HCT116 (cell line): ENCODE results near the gene RBFOX2. TPM values are rescaled to one million over a fixed set of nuclear protein-coding genes. Genes with fewer than 3 reads are reported as not detected.

Experiments
- ATAC-seq: fragments of 200-7000 bp; cut with Tn5 transposase; 2 replicates; pipeline ENCODE4 v1.9.1; 2020; ENCODE audit warnings: mild to moderate bottlenecking, moderate library complexity
- BruUV-seq: library from RNA; stranded (reverse); fragments of 400-500 nt; replicated peaks from 2 replicates; lab custom pipeline; 2021; lab: Mats Ljungman, UMichigan
- CTCF ChIA-PET: fragments of 300-600 bp; sonication (Branson Sonifier 250); formaldehyde crosslinking; loops from one replicate; lab custom pipeline; 2021; ENCODE audit warnings: antibody characterized with exemption; lab: Charles Lee
- POLR2A ChIA-PET: fragments of 300-600, 350-600 bp; sonication (Branson Sonifier 250); formaldehyde crosslinking; loops from one replicate; lab custom pipeline; 2021; ENCODE audit warnings: antibody characterized with exemption; lab: Charles Lee
- RAD21 ChIA-PET, 2 experiments: fragments of 300-600 bp; sonication (Branson Sonifier 250); formaldehyde crosslinking; loops; one replicate each; lab custom pipeline; 2023; ENCODE audit warnings: low total read pairs in 2 of 2; ENCODE audit not compliant: uncharacterized antibody in 2 of 2, unreplicated experiment in 2 of 2, low non-redundant PET in 1 of 2; lab: Charles Lee
- DNase-seq: peaks from one replicate; pipeline ENCODE4 v3.0.0-alpha.2; 2010; ENCODE audit warnings: low read depth, low spot score
- H2AFZ ChIP-seq: fragments of 200-600 bp; shearing (Covaris generic), sonication (generic); 2 replicates; pipeline ENCODE4 v1.6.1; 2017; ENCODE audit warnings: low read depth, mixed run types, mixed read lengths, antibody characterized with exemption, low read length; ENCODE audit not compliant: poor library complexity, severe bottlenecking
- H3K27ac ChIP-seq: 2 replicates; pipeline ENCODE4 v1.5.1; 2012; ENCODE audit warnings: low read depth, low read length
- H3K27me3 ChIP-seq: fragments of 200-600 bp; sonication (generic); 2 replicates; pipeline ENCODE4 v1.6.1; 2016; ENCODE audit warnings: mixed run types, low read length, mixed read lengths; ENCODE audit not compliant: insufficient read depth
- H3K36me3 ChIP-seq, 2 experiments: fragments of 200-500 bp in 1 of 2; fragments of 200-600 bp in 1 of 2; sonication (Bioruptor generic) in 1 of 2; sonication (generic) in 1 of 2; 2 replicates each; pipeline versions ENCODE4 v1.5.1 to v1.6.1; 2014 to 2016; ENCODE audit warnings: low read length in 2 of 2, inconsistent platforms in 1 of 2, mixed read lengths in 1 of 2, mixed run types in 1 of 2; ENCODE audit not compliant: insufficient read depth in 2 of 2, control insufficient read depth in 1 of 2
- H3K4me1 ChIP-seq, 2 experiments: fragments of 200-600 bp in 1 of 2; sonication (generic) in 1 of 2; 2 replicates each; pipeline versions ENCODE4 v1.5.1 to v1.6.1; 2012 to 2017; ENCODE audit warnings: low read length in 2 of 2, inconsistent platforms in 1 of 2, mild to moderate bottlenecking in 1 of 2, mixed read lengths in 1 of 2, mixed run types in 1 of 2, moderate library complexity in 1 of 2; ENCODE audit not compliant: insufficient read depth in 2 of 2, control insufficient read depth in 1 of 2
- H3K4me2 ChIP-seq: fragments of 200-600 bp; sonication (generic); 2 replicates; pipeline ENCODE4 v1.6.1; 2017; ENCODE audit warnings: mixed run types, low read length, mixed read lengths
- H3K4me3 ChIP-seq, 2 experiments: fragments of 200-600 bp in 1 of 2; sonication (generic) in 1 of 2; replicated peaks in 1 of 2; 2 replicates each; pipeline ENCODE4 v1.5.1; 2011 to 2016; ENCODE audit warnings: low read length in 2 of 2, control low read depth in 1 of 2, low read depth in 1 of 2, mild to moderate bottlenecking in 1 of 2, mixed read lengths in 1 of 2, mixed run types in 1 of 2
- H3K79me2 ChIP-seq: fragments of 200-600 bp; sonication (generic); 2 replicates; pipeline ENCODE4 v1.6.1; 2017; ENCODE audit warnings: mild to moderate bottlenecking, mixed run types, low read length, moderate library complexity, mixed read lengths; ENCODE audit not compliant: insufficient read depth
- H3K9ac ChIP-seq: fragments of 200-600 bp; sonication (generic); 2 replicates; pipeline ENCODE4 v1.6.1; 2016; ENCODE audit warnings: low read length, mixed read lengths
- H3K9me2 ChIP-seq: fragments of 200-600 bp; sonication (generic), shearing (Covaris generic); 2 replicates; pipeline ENCODE4 v1.6.1; 2017; ENCODE audit warnings: mixed run types, mild to moderate bottlenecking, moderate library complexity; ENCODE audit not compliant: insufficient read depth
- H3K9me3 ChIP-seq, 2 experiments: fragments of 200-500 bp in 1 of 2; fragments of 200-600 bp in 1 of 2; sonication (Bioruptor generic) in 1 of 2; sonication (generic) in 1 of 2; 2 replicates each; pipeline ENCODE4 v1.6.1; 2014 to 2017; ENCODE audit warnings: low read length in 2 of 2, mixed read lengths in 2 of 2, inconsistent platforms in 1 of 2, low read depth in 1 of 2, mild to moderate bottlenecking in 1 of 2, mixed run types in 1 of 2, moderate library complexity in 1 of 2; ENCODE audit not compliant: control insufficient read depth in 1 of 2, insufficient read depth in 1 of 2
- H4K20me1 ChIP-seq: fragments of 200-600 bp; sonication (generic), shearing (Covaris generic); 2 replicates; pipeline ENCODE4 v1.6.1; 2017; ENCODE audit warnings: mixed run types, mild to moderate bottlenecking, moderate library complexity; ENCODE audit not compliant: insufficient read depth
- CEBPB ChIP-seq: IDR thresholded peaks from 2 replicates; pipeline ENCODE4 v1.6.1; 2012; ENCODE audit warnings: low read depth
- CTCF ChIP-seq, 3 experiments: fragments of 200-600 bp in 1 of 3; sonication (generic) in 1 of 3; IDR thresholded peaks in 2 of 3; conservative IDR thresholded peaks in 1 of 3; 2 replicates each; pipeline ENCODE4 v1.5.1; 2012 to 2017; ENCODE audit warnings: low read depth in 2 of 3, low read length in 2 of 3, antibody characterized with exemption in 1 of 3, borderline replicate concordance in 1 of 3, control low read depth in 1 of 3, mild to moderate bottlenecking in 1 of 3, mixed read lengths in 1 of 3, mixed run types in 1 of 3, moderate library complexity in 1 of 3; ENCODE audit not compliant: insufficient read depth in 1 of 3
- EGR1 ChIP-seq: IDR thresholded peaks from 2 replicates; pipeline ENCODE4 v1.6.1; 2012; ENCODE audit warnings: low read depth
- EZH2 ChIP-seq: fragments of 200-600 bp; sonication (generic); IDR thresholded peaks from 2 replicates; pipeline ENCODE4 v1.6.1; 2017; ENCODE audit warnings: antibody characterized with exemption, mixed run types
- EZH2phosphoT487 ChIP-seq: fragments of 200-600 bp; IDR thresholded peaks from 2 replicates; pipeline ENCODE4 v1.6.1; 2018; ENCODE audit warnings: antibody characterized with exemption, borderline replicate concordance
- JUND ChIP-seq: IDR thresholded peaks from 2 replicates; pipeline ENCODE4 v1.6.1; 2012
- POLR2A ChIP-seq: IDR thresholded peaks from 2 replicates; pipeline ENCODE4 v1.7.0; 2011; ENCODE audit warnings: borderline replicate concordance; ENCODE audit not compliant: insufficient read depth, insufficient read length; ENCODE audit errors: extremely low read depth
- POLR2AphosphoS5 ChIP-seq: IDR thresholded peaks from 2 replicates; pipeline ENCODE4 v1.6.1; 2011; ENCODE audit warnings: mild to moderate bottlenecking, low read depth, low read length, moderate library complexity
- SP1 ChIP-seq: IDR thresholded peaks from 2 replicates; pipeline ENCODE4 v1.6.1; 2012; ENCODE audit warnings: low read depth
- SRF ChIP-seq: IDR thresholded peaks from 2 replicates; pipeline ENCODE4 v1.6.1; 2012; ENCODE audit warnings: low read depth
- TCF7L2 ChIP-seq: IDR thresholded peaks from 2 replicates; pipeline ENCODE4 v1.7.0; 2011; ENCODE audit warnings: borderline replicate concordance, inconsistent platforms; ENCODE audit not compliant: insufficient read depth, insufficient read length; ENCODE audit errors: extremely low read depth
- ZFX ChIP-seq: fragments of 450-650 bp; IDR thresholded peaks from 2 replicates; pipeline ENCODE4 v1.6.1; 2017
- ZNF274 ChIP-seq: fragments of 200-500 bp; sonication (Bioruptor generic); IDR thresholded peaks from 2 replicates; pipeline ENCODE4 v1.6.1; 2014; ENCODE audit warnings: mild to moderate bottlenecking, low read depth, low read length, inconsistent platforms
- intact Hi-C: fragments of 100-400 bp; cut with micrococcal nuclease; formaldehyde crosslinking; loops from 2 replicates; pipeline ENCODE4 v1.10.0; 2022
- total RNA-seq: library from RNA; stranded (reverse); gene quantifications from one replicate; pipeline ENCODE4 v1.2.1, GENCODE V29; 2021; ENCODE audit not compliant: unreplicated experiment

The RBFOX2 gene
- total RNA-seq, 1 experiment from 2014 or later, result 83.9 TPM

DNA sequence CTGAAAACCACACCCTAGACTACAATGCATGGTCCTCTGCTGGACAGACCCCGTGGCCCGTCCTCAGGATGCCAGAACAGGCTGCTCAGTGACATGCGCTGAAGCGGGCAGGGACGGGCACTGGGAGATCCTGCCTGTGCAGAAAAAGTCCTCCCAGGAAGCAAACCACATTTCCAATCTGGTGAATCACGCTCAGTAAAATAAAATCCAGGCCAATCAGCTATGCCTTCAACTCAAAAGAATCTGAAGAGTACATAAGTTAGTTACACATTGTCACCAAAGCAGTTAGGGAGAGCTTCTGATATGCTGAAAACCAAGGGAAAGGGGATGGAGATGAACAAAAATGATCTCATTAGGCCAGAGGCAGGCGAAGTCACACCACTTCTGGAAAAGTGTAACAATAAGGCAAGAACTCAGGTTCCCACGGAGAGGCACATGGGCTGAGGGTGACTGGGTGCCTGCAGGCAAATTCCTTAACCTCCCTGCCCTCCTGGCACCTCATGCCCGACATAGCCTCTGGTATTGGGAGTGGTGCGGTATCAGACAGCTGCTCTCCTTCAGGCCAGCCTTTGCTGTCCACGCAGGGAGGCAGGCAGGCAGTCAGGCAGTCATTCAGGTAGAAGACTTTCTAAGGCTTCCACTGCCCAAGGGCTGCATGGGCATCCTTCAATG, 244.5 kb downstream of the RBFOX2 start:
- H3K4me2 ChIP-seq, result no peak overlapping the region
- ATAC-seq (no peak), DNase-seq (no peak)
- H3K79me2 ChIP-seq, result no peaks in the 10 kb centered on the region
- no peak overlapping the region for H3K27ac ChIP-seq
- no peak overlapping the region for H3K4me3 ChIP-seq
- H4K20me1 ChIP-seq, result no peaks in the 10 kb centered on the region; the same call in 1 of the 2 replicates
- POLR2A ChIA-PET, result no interaction called here
- H3K9me3 ChIP-seq, result no peaks in the 10 kb centered on the region
- intact Hi-C loops, result no loop called here
- RAD21 ChIA-PET, result no interaction called here
- peaks cover 5 to 7% of the 10 kb centered on the region in 2 experiments; a peak in 1 of 4 replicates for H3K36me3 ChIP-seq
- no peak overlapping the region for H3K9ac ChIP-seq
- H3K4me1 ChIP-seq, result no peaks in the 10 kb centered on the region
- CTCF ChIA-PET, result no interaction called here
- no peaks in the 10 kb centered on the region for H3K9me2 ChIP-seq
- H2AFZ ChIP-seq, result no peak overlapping the region
- no peaks in the 10 kb centered on the region for H3K27me3 ChIP-seq
- TF ChIP-seq SRF (no peak), TCF7L2 (no peak), POLR2AphosphoS5 (no peak), ZNF274 (no peak), EGR1 (no peak), SP1 (no peak), EZH2phosphoT487 (no peak), CTCF (IDR thresholded peaks at IDR 0.05 in 2 of 3, conservative IDR thresholded peaks at IDR 0.05 in 1 of 3; ENCODE audit: borderline replicate concordance in 1 of 3, insufficient read depth in 1 of 3, low read depth in 2 of 3, low read length in 2 of 3) (no peak), CEBPB (no peak), EZH2 (no peak), ZFX (no peak), POLR2A (no peak), JUND (no peak)
- no TSS peak for BruUV-seq
